Osteoblast (primary cell): ENCODE results near the gene SHROOM4. TPM values are rescaled to one million over a fixed set of nuclear protein-coding genes. Genes with fewer than 3 reads are reported as not detected.

Experiments
- DNase-seq: peaks from one replicate; pipeline ENCODE4 v3.0.0; 2011; ENCODE audit warnings: low spot score, mixed read lengths; ENCODE audit not compliant: insufficient read length; ENCODE audit errors: missing footprints
- H2AFZ ChIP-seq: 2 replicates; pipeline ENCODE4 v1.6.0; 2011; ENCODE audit warnings: mild to moderate bottlenecking, low read length
- H3K27ac ChIP-seq: 2 replicates; pipeline ENCODE4 v1.5.1; 2011; ENCODE audit warnings: mild to moderate bottlenecking, low read depth, low read length, moderate library complexity
- H3K27me3 ChIP-seq: 2 replicates; pipeline ENCODE4 v1.6.0; 2012; ENCODE audit warnings: mild to moderate bottlenecking, control low read depth, inconsistent platforms, low read length, moderate library complexity; ENCODE audit not compliant: insufficient read depth
- H3K36me3 ChIP-seq: 2 replicates; pipeline ENCODE4 v1.5.1; 2011; ENCODE audit warnings: mild to moderate bottlenecking, low read length, control low read depth, moderate library complexity; ENCODE audit not compliant: insufficient read depth
- H3K4me1 ChIP-seq: 2 replicates; pipeline ENCODE4 v1.5.1; 2011; ENCODE audit warnings: mild to moderate bottlenecking, low read length, control low read depth, moderate library complexity; ENCODE audit not compliant: insufficient read depth
- H3K4me2 ChIP-seq: 2 replicates; pipeline ENCODE4 v1.6.0; 2011; ENCODE audit warnings: mild to moderate bottlenecking, low read length; ENCODE audit not compliant: insufficient read depth
- H3K4me3 ChIP-seq: fragments of 200-600 bp; sonication (generic); 3 replicates; pipeline ENCODE4 v1.5.1; 2012; ENCODE audit warnings: mild to moderate bottlenecking, low read length, inconsistent platforms; ENCODE audit not compliant: insufficient read depth
- H3K79me2 ChIP-seq: 2 replicates; pipeline ENCODE4 v1.6.0; 2012; ENCODE audit warnings: mild to moderate bottlenecking, low read length, control low read depth, inconsistent platforms; ENCODE audit not compliant: insufficient read depth
- H3K9me3 ChIP-seq: 2 replicates; pipeline ENCODE4 v1.5.1; 2011; ENCODE audit warnings: low read depth, low read length, control low read depth
- H4K20me1 ChIP-seq: 2 replicates; pipeline ENCODE4 v1.6.0; 2012; ENCODE audit warnings: mild to moderate bottlenecking, low read length, control low read depth; ENCODE audit not compliant: insufficient read depth
- total RNA-seq: library from RNA; depleted of rRNA; stranded (reverse); fragments of >200 nt; gene quantifications from 2 replicates; pipeline ENCODE4 v1.2.3, GENCODE V29; 2012
- TF ChIP-seq, protein P1 (sequence below): IDR thresholded peaks from 2 replicates; pipeline ENCODE4 v1.5.1; 2011; ENCODE audit warnings: mild to moderate bottlenecking, low read depth, low read length, moderate library complexity; ENCODE audit errors: extremely low read depth

SHROOM4 gene
- total RNA-seq, 1 donor, result 2.2 TPM

GRCh38 chrX:50707955-50708699 lies 105.9 kb downstream of the SHROOM4 start:
- TF ChIP-seq, protein P1, sequence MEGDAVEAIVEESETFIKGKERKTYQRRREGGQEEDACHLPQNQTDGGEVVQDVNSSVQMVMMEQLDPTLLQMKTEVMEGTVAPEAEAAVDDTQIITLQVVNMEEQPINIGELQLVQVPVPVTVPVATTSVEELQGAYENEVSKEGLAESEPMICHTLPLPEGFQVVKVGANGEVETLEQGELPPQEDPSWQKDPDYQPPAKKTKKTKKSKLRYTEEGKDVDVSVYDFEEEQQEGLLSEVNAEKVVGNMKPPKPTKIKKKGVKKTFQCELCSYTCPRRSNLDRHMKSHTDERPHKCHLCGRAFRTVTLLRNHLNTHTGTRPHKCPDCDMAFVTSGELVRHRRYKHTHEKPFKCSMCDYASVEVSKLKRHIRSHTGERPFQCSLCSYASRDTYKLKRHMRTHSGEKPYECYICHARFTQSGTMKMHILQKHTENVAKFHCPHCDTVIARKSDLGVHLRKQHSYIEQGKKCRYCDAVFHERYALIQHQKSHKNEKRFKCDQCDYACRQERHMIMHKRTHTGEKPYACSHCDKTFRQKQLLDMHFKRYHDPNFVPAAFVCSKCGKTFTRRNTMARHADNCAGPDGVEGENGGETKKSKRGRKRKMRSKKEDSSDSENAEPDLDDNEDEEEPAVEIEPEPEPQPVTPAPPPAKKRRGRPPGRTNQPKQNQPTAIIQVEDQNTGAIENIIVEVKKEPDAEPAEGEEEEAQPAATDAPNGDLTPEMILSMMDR, result no peak
- H3K79me2 ChIP-seq, result no peaks in the 10 kb centered on the region
- H3K27me3 ChIP-seq, result peaks cover 18% of the 10 kb centered on the region
- H3K4me2 ChIP-seq, result no peak overlapping the region
- peaks cover 2% of the 10 kb centered on the region for H4K20me1 ChIP-seq
- H3K36me3 ChIP-seq, result no peaks in the 10 kb centered on the region
- H3K4me1 ChIP-seq, result peaks cover 12% of the 10 kb centered on the region
- DNase-seq, result no peak
- no peak overlapping the region for H3K27ac ChIP-seq
- H3K9me3 ChIP-seq, result no peaks in the 10 kb centered on the region
- no peak overlapping the region for H2AFZ ChIP-seq
- H3K4me3 ChIP-seq, result no peak overlapping the region

DNA sequence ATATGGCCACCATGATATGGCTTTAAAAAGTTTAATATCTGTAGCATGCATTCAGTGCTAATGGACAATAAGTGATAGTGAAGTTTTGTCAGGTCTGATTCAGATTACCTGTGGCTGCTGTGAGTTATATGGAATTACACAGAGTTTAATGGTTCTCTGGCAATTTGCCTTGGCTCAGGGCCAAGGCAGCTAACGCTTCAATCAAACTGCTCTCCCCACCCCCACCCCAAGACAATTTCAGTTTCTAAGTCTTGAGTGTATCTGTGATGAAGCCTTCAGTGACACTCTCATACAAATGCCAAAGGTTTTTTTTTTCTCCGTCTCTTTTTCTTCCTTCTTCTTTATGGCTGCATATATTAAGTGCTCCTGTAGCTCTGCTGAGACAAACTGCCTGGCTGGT lies 106.6 kb downstream of the SHROOM4 start:
- Histone ChIP-seq H3K9me3 (no peaks in the 10 kb centered on the region), H4K20me1 (peaks cover 2% of the 10 kb centered on the region), H3K36me3 (no peaks in the 10 kb centered on the region), H3K27me3 (peaks cover 18% of the 10 kb centered on the region), H3K4me2 (no peak overlapping the region), H3K4me3 (no peak overlapping the region), H3K79me2 (no peaks in the 10 kb centered on the region), H3K4me1 (peaks cover 12% of the 10 kb centered on the region), H3K27ac (no peak overlapping the region), H2AFZ (no peak overlapping the region)
- DNase-seq, result no peak
- TF ChIP-seq, protein P1, result no peak

GRCh38 chrX:50705042-50705441 lies 109.0 kb downstream of the SHROOM4 start:
- Histone ChIP-seq H3K79me2 (no peaks in the 10 kb centered on the region), H3K4me2 (peak overlapping the region; percentile 17)
- TF ChIP-seq, protein P1, result no peak

GRCh38 chrX:50704360-50704759 lies 109.6 kb downstream of the SHROOM4 start:
- Histone ChIP-seq H3K9me3 (no peaks in the 10 kb centered on the region), H4K20me1 (peaks cover 2% of the 10 kb centered on the region), H3K4me2 (no peak overlapping the region), H3K79me2 (no peaks in the 10 kb centered on the region), H3K4me1 (peaks cover 17% of the 10 kb centered on the region), H3K36me3 (no peaks in the 10 kb centered on the region), H3K4me3 (no peak overlapping the region), H3K27me3 (peaks cover 15% of the 10 kb centered on the region), H2AFZ (no peak overlapping the region), H3K27ac (peak overlapping the region; percentile 42)
- TF ChIP-seq, protein P1, result no peak
- no peak for DNase-seq

More at GRCh38 chrX:50705042-50705441, 109.0 kb downstream of the SHROOM4 start:
- Histone ChIP-seq H4K20me1 (peaks cover 2% of the 10 kb centered on the region), H3K27ac (no peak overlapping the region), H3K36me3 (no peaks in the 10 kb centered on the region), H3K27me3 (peaks cover 16% of the 10 kb centered on the region), H3K9me3 (no peaks in the 10 kb centered on the region), H3K4me1 (peaks cover 17% of the 10 kb centered on the region), H2AFZ (no peak overlapping the region), H3K4me3 (no peak overlapping the region)
- no peak for DNase-seq
